ENCODE results near the gene CDK5RAP2. TPM values are rescaled to one million over a fixed set of nuclear protein-coding genes. Genes with fewer than 3 reads are reported as not detected.

CDK5RAP2 gene
- 29.8 to 32.5 TPM (median 30.8 TPM) in 5 replicates for total RNA-seq (2022; extraction: Qiagen RNA extraction; ENCODE audit: low read depth)

DNA sequence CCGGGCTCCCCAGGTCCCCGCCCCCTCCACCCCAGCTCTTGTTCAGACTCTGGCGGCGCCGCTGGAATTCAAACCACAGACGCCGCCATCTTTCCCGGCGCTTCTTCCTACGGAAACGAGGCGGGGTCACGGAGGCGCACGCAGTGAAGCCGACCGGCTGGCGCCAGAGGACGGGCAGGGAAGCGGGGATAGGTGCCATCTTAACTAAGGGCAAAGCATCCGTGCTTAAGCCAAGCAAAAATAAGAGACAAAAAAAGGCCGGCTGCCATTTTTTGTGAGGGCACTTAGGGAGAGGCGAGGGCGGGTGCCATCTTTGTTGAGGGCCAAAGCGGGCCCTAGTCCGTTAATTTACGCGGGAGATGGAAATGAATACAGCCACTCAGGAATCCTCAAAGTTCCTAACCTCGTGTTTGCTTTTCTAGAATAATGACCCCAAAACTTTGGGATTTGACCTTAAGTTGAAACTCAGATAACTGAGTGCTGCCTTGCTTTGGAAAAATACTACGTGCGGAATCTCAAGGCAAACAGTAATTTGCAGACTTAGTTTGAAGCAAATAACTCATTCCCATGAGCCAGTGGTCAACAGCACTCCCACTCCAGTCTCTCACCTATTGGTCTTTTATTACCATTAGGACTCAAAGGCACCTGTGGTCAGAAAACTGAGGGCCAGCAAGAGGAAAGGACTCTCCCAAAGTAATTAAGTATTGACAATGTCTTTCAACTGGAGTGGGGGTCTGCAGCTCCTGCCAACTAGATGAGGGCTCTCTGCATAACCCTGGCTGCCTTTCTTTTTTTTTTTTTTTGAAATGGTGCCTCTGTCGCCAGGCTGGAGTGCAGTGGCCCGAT lies at the start of gene CDK5RAP2:
CDK5RAP2 (minus strand) TSS at position 117 of the 846 bp plus-strand sequence. CDS start 189 bp downstream, outside the sequence.

Other genes starting within 250 kb of the CDK5RAP2 start
- 15.8 to 28.4 TPM (median 26.3 TPM) in 5 replicates for gene MEGF9, start 134.3 kb upstream of the CDK5RAP2 start, total RNA-seq (2022; extraction: Qiagen RNA extraction; ENCODE audit: low read depth)
- gene FBXW2, start 213.2 kb upstream of the CDK5RAP2 start, total RNA-seq (2022; extraction: Qiagen RNA extraction; ENCODE audit: low read depth): 38.7 to 41.1 TPM (median 40.2 TPM) in 5 replicates